ENCODE results near the gene PLA2G12B. TPM values are rescaled to one million over a fixed set of nuclear protein-coding genes. Genes with fewer than 3 reads are reported as not detected.

Gene PLA2G12B
- total RNA-seq, 4 donors from 2014 or later = not detected

GRCh38 chr10:72913287-72913686, 41.3 kb downstream of the PLA2G12B start:
- Histone ChIP-seq H3K36me3 (no peaks in the 10 kb centered on the region), H3K27ac (no peak overlapping the region), H3K27me3 (no peaks in the 10 kb centered on the region), H3K9me3 (no peaks in the 10 kb centered on the region), H3K4me3 (no peak overlapping the region), H3K4me1 (no peaks in the 10 kb centered on the region)
- no peak for ATAC-seq
- TF ChIP-seq POLR2AphosphoS5 (IDR thresholded peaks at IDR 0.05) (no peak), POLR2A (IDR thresholded peaks at IDR 0.05) (no peak), CTCF (IDR thresholded peaks at IDR 0.05) (no peak), EP300 (IDR thresholded peaks at IDR 0.05) (no peak)
- 71 to 85% methylated on average over 4 to 5 of the region's 7 CpGs for WGBS, 2 donors (ENCODE audit: low coverage in 1 of 2)

GRCh38 chr10:72912736-72913135, 41.9 kb downstream of the PLA2G12B start:
- no peak overlapping the region for H3K27ac ChIP-seq
- ATAC-seq = no peak
- no peaks in the 10 kb centered on the region for H3K9me3 ChIP-seq
- no peak overlapping the region for H3K4me3 ChIP-seq
- no peaks in the 10 kb centered on the region for H3K4me1 ChIP-seq
- no peaks in the 10 kb centered on the region for H3K36me3 ChIP-seq
- H3K27me3 ChIP-seq = no peaks in the 10 kb centered on the region
- WGBS, 2 donors (ENCODE audit: low coverage in 1 of 2) = 90 to 92% methylated on average over 4 of the region's 4 CpGs
- TF ChIP-seq POLR2AphosphoS5 (IDR thresholded peaks at IDR 0.05) = no peak
- TF ChIP-seq CTCF (IDR thresholded peaks at IDR 0.05) = no peak
- TF ChIP-seq EP300 (IDR thresholded peaks at IDR 0.05) = no peak
- no peak for TF ChIP-seq POLR2A (IDR thresholded peaks at IDR 0.05)

GRCh38 chr10:72911758-72912157, 42.8 kb downstream of the PLA2G12B start:
- no peaks in the 10 kb centered on the region for H3K27me3 ChIP-seq
- no peak overlapping the region for H3K27ac ChIP-seq
- ATAC-seq = no peak
- no peaks in the 10 kb centered on the region for H3K36me3 ChIP-seq
- no peaks in the 10 kb centered on the region for H3K9me3 ChIP-seq
- no peak overlapping the region for H3K4me3 ChIP-seq
- WGBS, 2 donors (ENCODE audit: low coverage in 1 of 2) = 100% methylated on average over 1 to 2 of the region's 2 CpGs
- TF ChIP-seq CTCF (IDR thresholded peaks at IDR 0.05) (no peak), EP300 (IDR thresholded peaks at IDR 0.05) (no peak), POLR2AphosphoS5 (IDR thresholded peaks at IDR 0.05) (no peak), POLR2A (IDR thresholded peaks at IDR 0.05) (no peak)
- H3K4me1 ChIP-seq = no peaks in the 10 kb centered on the region

GRCh38 chr10:72910705-72911104, 43.9 kb downstream of the PLA2G12B start:
- H3K27me3 ChIP-seq = no peaks in the 10 kb centered on the region
- H3K9me3 ChIP-seq = no peaks in the 10 kb centered on the region
- H3K36me3 ChIP-seq = no peaks in the 10 kb centered on the region
- no peaks in the 10 kb centered on the region for H3K4me1 ChIP-seq
- no peak for ATAC-seq
- no peak for TF ChIP-seq CTCF (IDR thresholded peaks at IDR 0.05)
- no peak for TF ChIP-seq EP300 (IDR thresholded peaks at IDR 0.05)
- TF ChIP-seq POLR2A (IDR thresholded peaks at IDR 0.05) = no peak
- TF ChIP-seq POLR2AphosphoS5 (IDR thresholded peaks at IDR 0.05) = no peak
- H3K27ac ChIP-seq = no peak overlapping the region
- H3K4me3 ChIP-seq = no peak overlapping the region

GRCh38 chr10:72906446-72906845, 48.2 kb downstream of the PLA2G12B start:
- ATAC-seq = no peak
- Histone ChIP-seq H3K4me3 (no peak overlapping the region), H3K36me3 (no peaks in the 10 kb centered on the region), H3K27me3 (no peaks in the 10 kb centered on the region), H3K4me1 (no peaks in the 10 kb centered on the region), H3K27ac (no peak overlapping the region), H3K9me3 (no peaks in the 10 kb centered on the region)
- TF ChIP-seq POLR2AphosphoS5 (IDR thresholded peaks at IDR 0.05) (no peak), POLR2A (IDR thresholded peaks at IDR 0.05) (no peak), EP300 (IDR thresholded peaks at IDR 0.05) (no peak), CTCF (IDR thresholded peaks at IDR 0.05) (no peak)
- 83 to 91% methylated on average over 2 to 6 of the region's 6 CpGs for WGBS, 2 donors (ENCODE audit: low coverage in 1 of 2)

Measured in gastroesophageal sphincter (tissue), 4 donors.